ENCODE measurements around the gene LRRC8B. TPM values are rescaled to one million over a fixed set of nuclear protein-coding genes. Genes with fewer than 3 reads are reported as not detected.
A peak's percentile ranks its signal among the peaks of the same experiment; 100 is the strongest.

The LRRC8B gene
- total RNA-seq, 1 donor from 2014 or later = 12.5 TPM

DNA sequence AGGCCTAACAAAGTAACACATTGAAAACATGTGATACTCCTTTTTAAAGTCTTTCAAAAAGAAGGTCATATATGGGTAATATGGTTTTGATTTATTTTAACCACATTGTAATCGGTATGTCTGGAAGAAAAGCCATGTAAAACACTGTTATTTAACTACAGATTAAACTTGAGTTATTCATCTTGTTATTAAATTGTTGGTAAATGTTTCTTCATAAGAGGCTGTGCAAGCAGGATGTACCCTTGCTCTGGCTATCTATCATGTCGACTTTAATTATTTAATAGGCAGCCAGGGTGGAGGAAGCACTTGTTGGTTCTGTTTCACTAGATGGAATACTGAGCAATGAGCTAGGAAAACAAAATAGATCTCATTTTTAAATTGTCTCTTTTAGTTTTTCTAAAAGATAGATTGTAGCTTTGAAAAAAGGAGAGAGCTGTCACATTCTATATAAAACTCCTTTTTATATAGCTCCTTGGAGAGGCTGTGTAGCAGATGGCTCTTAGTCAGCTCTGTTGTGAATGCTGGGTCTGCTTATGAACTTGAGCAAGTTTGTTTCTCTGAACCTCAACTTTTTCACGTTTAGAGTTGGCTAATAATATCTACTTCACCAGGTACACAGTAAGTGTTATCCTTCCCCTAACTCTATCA, 39.5 kb downstream of the LRRC8B start:
- DNase-seq (ENCODE audit: low spot score in 2 of 2, unreplicated experiment in 2 of 2) = no peak
- Mint-ChIP-seq H3K4me3 (no peak overlapping the region), H3K27me3 (ENCODE audit: low read depth) (no peaks in the 10 kb centered on the region), H3K4me1 (peaks cover 45% of the 10 kb centered on the region), H3K27ac (peak overlapping the region; percentile 72), H3K36me3 (peaks cover 5% of the 10 kb centered on the region), H3K9me3 (peaks cover 5% of the 10 kb centered on the region)
- TF ChIP-seq, protein P1, sequence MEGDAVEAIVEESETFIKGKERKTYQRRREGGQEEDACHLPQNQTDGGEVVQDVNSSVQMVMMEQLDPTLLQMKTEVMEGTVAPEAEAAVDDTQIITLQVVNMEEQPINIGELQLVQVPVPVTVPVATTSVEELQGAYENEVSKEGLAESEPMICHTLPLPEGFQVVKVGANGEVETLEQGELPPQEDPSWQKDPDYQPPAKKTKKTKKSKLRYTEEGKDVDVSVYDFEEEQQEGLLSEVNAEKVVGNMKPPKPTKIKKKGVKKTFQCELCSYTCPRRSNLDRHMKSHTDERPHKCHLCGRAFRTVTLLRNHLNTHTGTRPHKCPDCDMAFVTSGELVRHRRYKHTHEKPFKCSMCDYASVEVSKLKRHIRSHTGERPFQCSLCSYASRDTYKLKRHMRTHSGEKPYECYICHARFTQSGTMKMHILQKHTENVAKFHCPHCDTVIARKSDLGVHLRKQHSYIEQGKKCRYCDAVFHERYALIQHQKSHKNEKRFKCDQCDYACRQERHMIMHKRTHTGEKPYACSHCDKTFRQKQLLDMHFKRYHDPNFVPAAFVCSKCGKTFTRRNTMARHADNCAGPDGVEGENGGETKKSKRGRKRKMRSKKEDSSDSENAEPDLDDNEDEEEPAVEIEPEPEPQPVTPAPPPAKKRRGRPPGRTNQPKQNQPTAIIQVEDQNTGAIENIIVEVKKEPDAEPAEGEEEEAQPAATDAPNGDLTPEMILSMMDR (IDR thresholded peaks at IDR 0.05; ENCODE audit: unreplicated experiment) = no peak

DNA sequence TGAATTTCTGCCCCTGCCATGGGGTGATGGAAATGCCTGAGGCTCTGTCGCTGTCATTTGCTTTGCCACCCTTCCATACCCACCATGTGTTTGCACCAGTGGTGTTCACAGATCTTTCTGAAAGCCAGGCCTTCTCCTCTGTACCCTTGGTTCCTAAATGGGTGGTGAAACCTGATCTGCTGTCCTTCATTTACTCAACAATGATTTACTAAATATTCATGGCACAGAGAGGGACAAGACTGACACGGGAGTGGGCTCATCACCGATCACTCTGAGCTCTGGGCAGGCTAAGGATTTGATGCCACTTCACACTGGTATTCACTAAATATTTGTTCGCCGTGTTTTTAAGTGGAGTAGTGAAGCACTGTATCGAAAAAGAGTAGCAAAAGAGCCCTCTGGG, 40.9 kb downstream of the LRRC8B start:
- Mint-ChIP-seq H3K27ac (no peak overlapping the region), H3K27me3 (ENCODE audit: low read depth) (no peaks in the 10 kb centered on the region), H3K9me3 (peaks cover 4% of the 10 kb centered on the region), H3K36me3 (peaks cover 10% of the 10 kb centered on the region), H3K4me3 (no peak overlapping the region), H3K4me1 (peaks cover 45% of the 10 kb centered on the region)
- no peak for DNase-seq (ENCODE audit: low spot score in 2 of 2, unreplicated experiment in 2 of 2)
- TF ChIP-seq, protein P1 (IDR thresholded peaks at IDR 0.05; ENCODE audit: unreplicated experiment) = no peak

DNA sequence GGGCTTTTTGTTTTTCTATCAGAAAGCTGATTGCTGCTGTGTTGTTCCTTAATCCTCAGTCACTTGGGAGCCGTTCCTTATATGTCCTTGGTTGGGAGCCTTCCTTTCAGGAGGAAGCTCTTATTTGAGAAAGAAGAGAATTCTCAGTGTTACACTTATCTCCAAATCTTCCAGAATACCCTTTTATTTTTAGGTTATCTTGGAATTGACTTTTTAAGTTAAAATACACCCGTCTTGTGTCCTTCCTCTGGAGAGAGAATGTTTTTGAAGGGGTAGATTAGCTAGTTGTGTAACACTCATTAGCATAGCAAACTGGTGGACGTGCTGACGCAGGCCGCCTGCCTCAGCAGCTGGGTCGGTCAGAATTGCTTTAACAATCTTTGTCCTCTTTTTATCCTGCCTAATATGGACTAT, 42.1 kb downstream of the LRRC8B start:
- Mint-ChIP-seq H3K27me3 (ENCODE audit: low read depth) (no peaks in the 10 kb centered on the region), H3K9me3 (peaks cover 17% of the 10 kb centered on the region), H3K36me3 (peaks cover 22% of the 10 kb centered on the region), H3K4me1 (peaks cover 45% of the 10 kb centered on the region), H3K4me3 (no peak overlapping the region), H3K27ac (peak overlapping the region; percentile 59)
- no peak for DNase-seq (ENCODE audit: low spot score in 2 of 2, unreplicated experiment in 2 of 2)
- TF ChIP-seq, protein P1 (IDR thresholded peaks at IDR 0.05; ENCODE audit: unreplicated experiment) = no peak

DNA sequence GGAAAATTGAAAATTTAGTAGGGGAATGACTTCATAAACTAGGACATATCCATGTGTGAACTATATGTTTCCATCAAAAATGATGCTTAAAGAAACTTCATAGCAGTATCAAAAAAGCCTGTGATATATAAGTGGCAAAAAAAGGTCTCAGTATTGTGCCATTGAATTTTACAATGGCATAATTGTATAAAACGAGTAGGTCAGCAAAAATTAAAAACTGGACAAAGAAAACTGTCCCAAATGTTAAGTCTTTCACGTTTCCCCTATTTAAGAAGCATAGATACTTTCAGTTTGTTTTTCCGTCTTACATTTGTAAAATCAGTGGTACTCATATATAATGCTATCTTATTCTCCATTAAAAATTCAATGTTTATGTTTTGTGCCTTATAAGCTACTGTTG, 43.2 kb downstream of the LRRC8B start:
- Mint-ChIP-seq H3K27ac (no peak overlapping the region), H3K9me3 (peaks cover 19% of the 10 kb centered on the region), H3K4me1 (peaks cover 40% of the 10 kb centered on the region), H3K36me3 (peaks cover 27% of the 10 kb centered on the region), H3K4me3 (no peak overlapping the region), H3K27me3 (ENCODE audit: low read depth) (no peaks in the 10 kb centered on the region)
- TF ChIP-seq, protein P1 (IDR thresholded peaks at IDR 0.05; ENCODE audit: unreplicated experiment) = no peak
- DNase-seq (ENCODE audit: low spot score in 2 of 2, unreplicated experiment in 2 of 2) = no peak

DNA sequence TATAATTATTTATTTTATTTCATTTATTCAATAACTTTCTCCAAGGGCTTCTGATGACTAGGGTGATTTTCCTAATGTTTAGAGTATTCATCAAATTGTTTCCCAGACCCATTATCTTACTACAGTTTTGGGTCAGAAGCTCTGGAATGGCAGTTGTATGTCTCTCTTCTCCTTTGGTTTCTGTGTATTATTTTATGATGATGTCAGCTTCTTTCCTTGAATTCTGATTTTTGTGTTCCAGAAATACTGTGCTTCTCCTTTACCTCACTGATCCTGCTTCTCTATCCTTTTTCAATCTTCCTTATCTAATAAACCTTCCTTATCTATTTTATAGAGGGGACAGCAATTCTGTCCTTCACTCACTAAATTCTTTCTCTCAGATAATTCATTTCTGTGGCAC, 48.8 kb downstream of the LRRC8B start:
- H3K4me1 Mint-ChIP-seq = peaks cover under 1% of the 10 kb centered on the region
- no peak overlapping the region for H3K27ac Mint-ChIP-seq
- peaks cover 30% of the 10 kb centered on the region for H3K36me3 Mint-ChIP-seq
- H3K9me3 Mint-ChIP-seq = peaks cover 19% of the 10 kb centered on the region
- no peak for DNase-seq (ENCODE audit: low spot score in 2 of 2, unreplicated experiment in 2 of 2)
- TF ChIP-seq, protein P1 (IDR thresholded peaks at IDR 0.05; ENCODE audit: unreplicated experiment) = no peak
- no peak overlapping the region for H3K4me3 Mint-ChIP-seq
- no peaks in the 10 kb centered on the region for H3K27me3 Mint-ChIP-seq (ENCODE audit: low read depth)

Data from mesothelial cell of epicardium (in vitro differentiated cells).